Caco-2 (cell line): ENCODE results near the gene CYGB. TPM values are rescaled to one million over a fixed set of nuclear protein-coding genes. Genes with fewer than 3 reads are reported as not detected.

ENCODE experiments used
- BruUV-seq: library from RNA; stranded (reverse); fragments of 400-500 nt; replicated peaks from 2 replicates; lab custom pipeline; 2021; lab: Mats Ljungman, UMichigan
- CTCF ChIA-PET: fragments of 300-600 bp; sonication (Branson Sonifier 250); formaldehyde crosslinking; loops from one replicate; lab custom pipeline; 2022; ENCODE audit warnings: antibody characterized with exemption; lab: Charles Lee
- POLR2A ChIA-PET: fragments of 300-600 bp; sonication (Branson Sonifier 250); formaldehyde crosslinking; loops from one replicate; lab custom pipeline; 2022; ENCODE audit warnings: antibody characterized with exemption; lab: Charles Lee
- DNase-seq, 2 experiments: peaks; one replicate each; pipeline versions ENCODE4 v3.0.0 to v3.0.0-alpha.2; 2020 to 2022
- H3K27me3 ChIP-seq: replicated peaks from 2 replicates; pipeline ENCODE4 v1.6.0; 2011; ENCODE audit warnings: low read length; ENCODE audit not compliant: control insufficient read depth, insufficient read depth
- H3K36me3 ChIP-seq: 2 replicates; pipeline ENCODE4 v1.5.1; 2011; ENCODE audit warnings: low read length; ENCODE audit not compliant: control insufficient read depth, insufficient read depth
- H3K4me1 ChIP-seq: fragments of 250-450 bp; sonication (Bioruptor Pico); 2 replicates; pipeline ENCODE4 v1.5.1; 2020; ENCODE audit warnings: mild to moderate bottlenecking
- H3K4me3 ChIP-seq: 2 replicates; pipeline ENCODE4 v1.5.1; 2011; ENCODE audit warnings: low read depth, mild to moderate bottlenecking, control low read depth, low read length
- H3K9me3 ChIP-seq: fragments of 250-450 bp; sonication (Bioruptor Pico); 2 replicates; pipeline ENCODE4 v1.5.1; 2020; ENCODE audit warnings: mild to moderate bottlenecking, moderate library complexity
- H3K27ac Mint-ChIP-seq: one replicate; pipeline ENCODE4 v1.8.0; 2022; ENCODE audit warnings: mixed read lengths; ENCODE audit not compliant: unreplicated experiment
- H3K27me3 Mint-ChIP-seq: one replicate; pipeline ENCODE4 v1.8.0; 2022; ENCODE audit warnings: mixed read lengths; ENCODE audit not compliant: insufficient read depth, unreplicated experiment
- H3K36me3 Mint-ChIP-seq: one replicate; pipeline ENCODE4 v1.8.0; 2022; ENCODE audit warnings: mild to moderate bottlenecking, mixed read lengths; ENCODE audit not compliant: insufficient read depth, unreplicated experiment
- H3K4me1 Mint-ChIP-seq: one replicate; pipeline ENCODE4 v1.8.0; 2022; ENCODE audit warnings: low read depth, mixed read lengths; ENCODE audit not compliant: unreplicated experiment
- H3K4me3 Mint-ChIP-seq: one replicate; pipeline ENCODE4 v1.8.0; 2022; ENCODE audit warnings: mild to moderate bottlenecking, moderate library complexity, mixed read lengths; ENCODE audit not compliant: unreplicated experiment
- H3K9me3 Mint-ChIP-seq: one replicate; pipeline ENCODE4 v1.8.0; 2022; ENCODE audit warnings: mixed read lengths; ENCODE audit not compliant: unreplicated experiment
- CTCF ChIP-seq, 2 experiments: fragments of 200-600 bp in 1 of 2; IDR thresholded peaks; 1 replicate in 1 of 2; 2 replicates in 1 of 2; pipeline versions ENCODE4 v1.5.1 to v1.8.0; 2011 to 2022; ENCODE audit warnings: antibody characterized with exemption in 1 of 2, control low read depth in 1 of 2, inconsistent platforms in 1 of 2, low read depth in 1 of 2, low read length in 1 of 2, mild to moderate bottlenecking in 1 of 2, moderate library complexity in 1 of 2; ENCODE audit not compliant: insufficient read depth in 1 of 2, severe bottlenecking in 1 of 2, unreplicated experiment in 1 of 2
- intact Hi-C: fragments of 100-400 bp; cut with micrococcal nuclease; formaldehyde crosslinking; loops from one replicate; pipeline ENCODE4 v1.10.0; 2022; ENCODE audit not compliant: unreplicated experiment
- total RNA-seq: library from RNA; stranded (reverse); gene quantifications from 2 replicates; pipeline ENCODE4 v1.2.3, GENCODE V29; 2022

CYGB gene
- total RNA-seq, 1 experiment from 2014 or later = 0.32 TPM

GRCh38 chr17:76498876-76499251, 38.6 kb downstream of the CYGB start:
- no peaks in the 10 kb centered on the region for H3K36me3 ChIP-seq
- H3K9me3 Mint-ChIP-seq = no peaks in the 10 kb centered on the region
- H3K27ac Mint-ChIP-seq = peak overlapping the region; percentile 31
- H3K9me3 ChIP-seq = no peaks in the 10 kb centered on the region
- H3K4me1 ChIP-seq = peaks cover 33% of the 10 kb centered on the region
- POLR2A ChIA-PET = no interaction called here
- CTCF ChIA-PET = interaction anchor here (0.8 to 0.9 kb wide), 2 partner anchors 46 to 101 kb away, joined by 3 read pairs; partner anchors contain the start of gene UBE2O
- intact Hi-C loops = no loop called here
- peaks cover 10% of the 10 kb centered on the region for H3K36me3 Mint-ChIP-seq
- no peaks in the 10 kb centered on the region for H3K27me3 ChIP-seq
- TF ChIP-seq CTCF (IDR thresholded peaks at IDR 0.05; ENCODE audit: insufficient read depth in 1 of 2, low read depth in 1 of 2, low read length in 1 of 2, severe bottlenecking in 1 of 2, unreplicated experiment in 1 of 2) = no peak
- H3K4me1 Mint-ChIP-seq = peaks cover 21% of the 10 kb centered on the region
- peak overlapping the region; percentile 87 for H3K4me3 Mint-ChIP-seq
- no peak overlapping the region for H3K4me3 ChIP-seq
- no peak for DNase-seq
- BruUV-seq = no TSS peak
- no peaks in the 10 kb centered on the region for H3K27me3 Mint-ChIP-seq

- no peak for DNase-seq
- peaks cover 10% of the 10 kb centered on the region for H3K36me3 Mint-ChIP-seq
- ChIA-PET POLR2A (no interaction called here), CTCF (no interaction called here)
- H3K4me1 Mint-ChIP-seq = peaks cover 21% of the 10 kb centered on the region
- H3K36me3 ChIP-seq = no peaks in the 10 kb centered on the region
- no peak overlapping the region for H3K4me3 Mint-ChIP-seq
- peaks cover 33% of the 10 kb centered on the region for H3K4me1 ChIP-seq
- intact Hi-C loops = no loop called here
- no peaks in the 10 kb centered on the region for H3K9me3 Mint-ChIP-seq
- H3K4me3 ChIP-seq = no peak overlapping the region
- no peaks in the 10 kb centered on the region for H3K27me3 Mint-ChIP-seq
- no peaks in the 10 kb centered on the region for H3K9me3 ChIP-seq
- no peaks in the 10 kb centered on the region for H3K27me3 ChIP-seq
- no TSS peak for BruUV-seq
- H3K27ac Mint-ChIP-seq = peak overlapping the region; percentile 31
- TF ChIP-seq CTCF (IDR thresholded peaks at IDR 0.05; ENCODE audit: insufficient read depth in 1 of 2, low read depth in 1 of 2, low read length in 1 of 2, severe bottlenecking in 1 of 2, unreplicated experiment in 1 of 2) = no peak
Measured at GRCh38 chr17:76497979-76498875, 39.3 kb downstream of the CYGB start.

- ChIA-PET POLR2A (no interaction called here), CTCF (no interaction called here)
- DNase-seq = no peak
- Histone ChIP-seq H3K27me3 (no peaks in the 10 kb centered on the region), H3K36me3 (no peaks in the 10 kb centered on the region), H3K9me3 (no peaks in the 10 kb centered on the region), H3K4me3 (no peak overlapping the region), H3K4me1 (peaks cover 35% of the 10 kb centered on the region)
- Mint-ChIP-seq H3K36me3 (peaks cover 10% of the 10 kb centered on the region), H3K4me3 (no peak overlapping the region), H3K27me3 (no peaks in the 10 kb centered on the region), H3K27ac (no peak overlapping the region), H3K4me1 (peaks cover 21% of the 10 kb centered on the region), H3K9me3 (no peaks in the 10 kb centered on the region)
- TF ChIP-seq CTCF (IDR thresholded peaks at IDR 0.05; ENCODE audit: insufficient read depth in 1 of 2, low read depth in 1 of 2, low read length in 1 of 2, severe bottlenecking in 1 of 2, unreplicated experiment in 1 of 2) = no peak
- BruUV-seq = no TSS peak
- intact Hi-C loops = no loop called here
Measured at GRCh38 chr17:76497699-76497978, 39.9 kb downstream of the CYGB start.
